ENCODE results near the gene TNRC18.
"Not testable (repeated sequence)": the region's sequence is repeated elsewhere in the genome, so short reads cannot be mapped to it uniquely, and the experiment has no call there.

GRCh38 chr7:5312276-5313070 lies 111.2 kb downstream of the TNRC18 start:
- TF ChIP-seq TAF1 (IDR thresholded peaks at IDR 0.05; ENCODE audit: low read depth); CTCF (IDR thresholded peaks at IDR 0.05; ENCODE audit: poor library complexity, severe bottlenecking); POLR2AphosphoS5 (IDR thresholded peaks at IDR 0.05); EZH2 (IDR thresholded peaks at IDR 0.05; ENCODE audit: borderline replicate concordance, insufficient read depth, low read length, poor library complexity, severe bottlenecking); MXI1 (conservative IDR thresholded peaks at IDR 0.05; ENCODE audit: poor library complexity, severe bottlenecking); REST (IDR thresholded peaks at IDR 0.05; ENCODE audit: borderline replicate concordance): not testable (repeated sequence)
